Renal pelvis (tissue), 4 donors: ENCODE data around the gene CIAO3. TPM values are rescaled to one million over a fixed set of nuclear protein-coding genes. Genes with fewer than 3 reads are reported as not detected.
"Not testable (repeated sequence)": the region's sequence is repeated elsewhere in the genome, so short reads cannot be mapped to it uniquely, and the experiment has no call there.

Experiments
- DNase-seq: peaks from one replicate; pipeline ENCODE4 v3.0.0-alpha.2; 2013
- polyA plus RNA-seq, 3 donors: library from polyadenylated mRNA; unstranded; fragments of 120-200 nt; gene quantifications; one replicate each; pipeline ENCODE4 v1.2.1, GENCODE V29; 2013; ENCODE audit not compliant: insufficient read length in 3 of 3

CIAO3 gene
- polyA plus RNA-seq, 3 donors = 27.1 to 34.9 (median 27.3) TPM

DNA sequence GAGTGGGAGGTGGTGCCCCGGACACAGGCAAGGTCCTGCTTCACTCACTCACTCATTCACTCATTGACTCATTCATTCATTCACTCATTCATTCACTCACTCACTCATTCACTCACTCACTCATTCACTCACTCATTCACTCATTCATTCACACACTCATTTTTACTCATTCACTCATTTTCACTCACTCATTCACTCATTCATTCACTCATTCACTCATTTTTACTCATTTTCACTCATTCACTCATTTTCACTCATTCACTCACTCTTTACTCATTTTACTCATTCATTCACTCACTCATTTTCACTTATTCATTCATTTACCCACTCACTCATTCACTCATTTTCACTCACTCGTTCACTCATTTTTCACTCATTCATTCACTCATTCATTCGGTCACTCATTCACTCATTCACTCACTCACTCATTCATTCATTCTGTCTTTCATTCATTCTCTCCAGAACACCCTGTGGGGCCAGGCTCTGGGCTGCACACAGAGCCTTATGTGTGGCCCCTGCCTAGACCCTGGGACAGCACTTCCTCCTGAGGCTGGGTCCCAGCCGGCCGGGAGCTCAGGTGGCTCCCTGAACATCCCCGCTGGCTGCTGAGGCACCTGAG lies 38.2 kb upstream of the CIAO3 start:
- no peak for DNase-seq

DNA sequence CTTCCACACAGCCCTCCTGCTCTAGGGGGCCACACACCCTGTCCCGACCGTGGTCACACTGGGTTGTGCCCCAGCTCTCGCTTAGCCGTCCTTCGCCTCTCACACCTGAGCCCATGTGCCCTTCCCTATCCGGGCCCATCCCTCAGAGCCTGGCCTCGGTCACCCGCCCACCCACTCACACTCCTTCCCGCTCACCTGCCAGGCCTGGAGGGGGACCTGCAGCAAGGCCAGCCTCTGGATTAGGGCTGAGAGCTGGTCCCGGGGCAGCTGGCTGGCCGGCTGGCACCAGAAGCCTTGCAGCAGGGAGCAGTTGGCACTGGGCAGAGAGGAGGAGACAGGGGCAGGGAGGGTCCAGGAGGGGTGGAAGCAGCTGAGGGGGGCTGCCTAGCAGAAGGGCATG lies 37.6 kb upstream of the CIAO3 start:
- DNase-seq = no peak

DNA sequence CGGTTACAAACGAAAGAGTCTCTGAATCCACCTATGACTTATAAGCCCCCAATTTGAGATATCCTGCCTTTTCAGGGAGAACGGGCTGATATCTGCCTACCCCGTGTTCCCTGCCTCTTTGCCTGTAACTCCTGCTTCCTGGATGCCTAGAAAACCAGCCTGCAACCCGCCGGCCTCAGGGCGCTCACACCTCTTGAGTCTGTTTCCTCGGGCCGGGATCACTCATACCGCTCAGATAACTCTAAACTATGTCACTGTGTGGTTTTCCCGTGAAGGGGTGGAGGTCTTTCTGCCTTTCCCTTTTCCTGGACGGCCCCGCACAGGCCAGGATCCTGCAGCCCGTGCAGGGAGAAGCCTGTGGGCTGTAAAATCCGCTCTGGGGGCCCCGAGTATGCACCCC lies 37.0 kb upstream of the CIAO3 start:
- no peak for DNase-seq

DNA sequence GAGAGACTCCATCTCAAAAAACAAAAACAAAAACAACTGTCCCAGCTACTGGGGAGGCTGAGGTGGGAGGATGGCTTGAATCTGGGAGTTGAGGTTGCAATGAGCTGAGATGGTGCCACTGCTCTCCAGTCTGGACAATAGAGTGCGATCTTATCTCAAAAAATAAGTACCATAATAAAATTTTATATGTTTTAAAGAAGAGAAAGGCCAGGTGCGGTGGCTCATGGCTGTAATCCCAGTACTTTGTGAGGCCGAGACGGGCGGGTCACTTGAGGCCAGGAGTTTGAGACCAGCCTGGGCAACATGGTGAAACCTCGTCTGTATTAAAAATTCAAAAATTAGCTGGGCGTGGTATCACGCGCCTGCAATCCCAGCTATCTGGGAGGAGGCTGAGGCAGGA lies 36.0 kb upstream of the CIAO3 start:
- DNase-seq = no peak

DNA sequence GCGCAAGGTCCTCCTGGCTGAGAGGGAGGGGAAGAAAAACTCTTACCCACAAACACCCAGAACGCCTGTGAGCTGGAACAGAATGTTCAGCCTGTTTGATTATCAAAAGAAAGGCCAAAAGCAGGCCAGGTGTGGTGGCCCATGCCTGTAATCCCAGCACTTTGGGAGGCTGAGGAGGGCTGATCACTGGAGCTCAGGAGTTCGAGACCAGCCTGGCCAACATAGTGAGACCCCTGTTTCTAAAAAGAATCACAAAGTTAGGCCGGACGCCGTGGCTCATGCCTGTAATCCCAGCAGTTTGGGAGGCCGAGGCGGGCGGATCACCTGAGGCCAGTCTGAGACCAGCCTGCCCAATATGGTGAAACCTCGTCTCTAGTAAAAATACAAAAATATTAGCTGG lies 35.5 kb upstream of the CIAO3 start:
- DNase-seq = not testable (repeated sequence)

DNA sequence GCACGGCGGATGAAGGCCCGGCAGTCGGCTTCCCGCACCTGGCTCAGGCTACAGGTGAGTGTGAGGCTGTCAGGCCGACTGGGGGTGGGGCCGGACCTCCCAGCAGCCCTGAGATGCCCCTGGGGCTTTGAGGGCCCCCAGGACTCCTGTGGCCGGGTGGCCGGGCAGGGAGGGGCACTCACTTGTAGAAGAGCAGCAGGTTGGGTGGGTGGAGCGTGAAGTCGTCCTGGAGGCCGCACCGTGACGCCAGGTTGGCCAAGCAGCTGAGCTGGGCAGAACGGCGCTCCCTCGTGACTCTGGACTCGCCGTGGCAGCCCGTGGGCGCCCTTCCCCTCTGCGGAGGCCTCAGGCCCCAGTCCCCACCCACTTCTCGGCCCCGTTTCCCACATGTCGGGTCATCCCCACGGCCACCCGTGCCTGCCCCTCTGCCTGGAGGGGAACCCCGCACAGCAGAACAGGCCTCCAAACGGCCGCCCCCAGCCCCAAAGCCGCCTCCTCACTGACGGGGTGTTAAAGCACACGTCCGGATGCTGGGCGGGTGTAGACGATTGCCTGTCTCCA lies 34.5 kb upstream of the CIAO3 start:
- DNase-seq = no peak

DNA sequence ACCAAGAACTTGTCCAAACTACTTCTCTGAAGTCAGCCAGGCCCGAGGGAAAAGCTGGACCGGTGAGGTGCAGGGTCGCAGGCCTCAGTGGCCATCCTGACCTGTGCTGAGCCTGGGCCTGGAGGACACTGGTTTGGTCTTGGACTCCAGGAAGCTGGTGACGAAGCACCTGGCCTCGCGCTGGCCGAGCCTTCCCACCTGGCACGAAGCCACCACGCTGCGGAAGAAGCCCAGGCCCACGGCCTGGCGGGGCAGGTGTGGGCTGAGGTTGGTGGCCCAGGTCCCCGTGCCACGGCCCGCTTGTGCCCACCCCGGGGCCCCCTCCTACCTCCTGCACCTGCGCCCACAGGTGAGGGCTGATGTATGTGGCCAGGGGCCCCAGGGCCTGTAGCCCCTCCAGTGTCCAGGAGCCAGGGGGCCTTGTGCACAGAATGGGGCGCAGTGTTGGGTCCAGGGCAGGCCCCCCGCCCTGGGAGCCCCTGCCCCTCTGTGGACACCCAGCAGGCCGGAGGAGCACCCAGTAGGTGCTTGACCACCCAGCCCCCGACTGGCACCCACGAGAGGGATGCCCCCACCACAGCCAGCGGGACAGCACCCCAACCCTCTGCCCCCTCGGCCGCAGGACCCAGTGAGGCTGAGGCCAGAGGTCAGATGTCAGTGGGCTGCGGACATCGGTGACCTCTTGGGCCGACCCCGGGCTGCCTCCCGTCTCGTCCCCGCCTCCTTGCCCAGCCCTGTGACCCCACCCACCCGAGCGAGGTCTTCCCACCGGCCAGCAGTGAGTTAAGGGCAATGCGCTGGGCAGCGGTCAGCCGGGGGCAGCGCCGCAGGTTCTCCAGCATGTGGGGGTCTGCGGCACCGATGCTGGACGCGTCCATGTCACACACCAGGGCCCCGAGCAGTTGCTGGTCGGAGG lies 33.5 kb upstream of the CIAO3 start:
- no peak for DNase-seq

DNA sequence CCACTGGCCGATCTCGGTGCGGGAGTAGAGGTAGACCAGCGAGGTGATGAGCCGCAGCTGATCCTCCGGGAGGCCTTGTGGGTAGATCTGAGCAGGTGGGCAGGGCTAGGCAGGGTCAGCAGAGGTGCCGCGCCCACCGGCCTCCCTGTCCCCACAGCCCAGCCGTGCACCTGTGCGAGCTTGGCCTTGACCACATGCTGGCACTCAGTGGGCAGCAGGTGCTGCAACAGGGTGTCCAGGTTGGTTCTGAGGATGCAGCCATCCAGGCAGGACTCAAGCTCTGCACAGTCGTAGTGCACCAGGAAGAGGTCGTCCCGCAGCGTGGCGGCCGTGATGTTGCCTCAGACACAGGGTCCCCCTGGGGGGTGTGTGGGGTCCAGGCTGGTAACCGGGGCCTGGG lies 32.2 kb upstream of the CIAO3 start:
- no peak for DNase-seq

DNA sequence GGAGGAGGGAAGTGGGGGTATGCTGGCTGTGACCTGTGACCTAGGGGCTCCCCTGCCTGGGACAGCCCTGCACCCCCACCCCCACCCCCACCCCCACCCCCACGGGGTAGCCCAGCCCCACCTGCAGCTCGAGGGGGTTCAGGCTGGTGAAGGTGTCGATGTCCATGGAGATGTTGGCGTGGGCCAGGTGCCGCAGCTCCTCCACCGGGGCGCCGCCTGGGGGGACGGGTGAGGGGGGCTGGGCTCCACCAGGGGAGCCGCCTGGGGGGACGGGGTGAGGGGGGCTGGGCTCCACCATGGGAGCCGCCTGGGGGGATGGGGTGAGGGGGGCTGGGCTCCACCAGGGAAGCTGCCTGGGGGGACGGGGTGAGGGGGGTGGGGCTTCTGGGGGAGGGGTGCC lies 29.6 kb upstream of the CIAO3 start:
- no peak for DNase-seq

DNA sequence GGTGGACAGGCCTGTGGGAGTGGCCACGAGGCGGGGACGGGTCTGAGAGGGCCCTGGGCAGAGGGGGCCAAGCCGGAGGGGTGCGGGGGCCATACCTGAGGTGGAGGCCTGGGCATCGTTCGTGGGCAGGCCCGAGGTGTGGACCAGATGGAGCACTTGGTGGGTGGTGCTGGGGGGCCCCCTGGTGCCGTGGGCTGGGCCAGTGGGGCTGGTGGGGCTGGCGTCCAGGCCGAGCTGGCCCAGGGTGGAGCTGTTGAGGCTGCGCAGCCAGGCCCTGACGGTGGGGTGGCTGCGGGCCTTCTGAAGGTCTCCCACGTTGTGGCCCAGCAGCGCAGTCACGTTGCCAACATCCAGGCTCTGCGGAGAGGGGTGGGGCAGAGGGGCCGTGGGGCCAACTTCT lies 29.1 kb upstream of the CIAO3 start:
- no peak for DNase-seq

DNA sequence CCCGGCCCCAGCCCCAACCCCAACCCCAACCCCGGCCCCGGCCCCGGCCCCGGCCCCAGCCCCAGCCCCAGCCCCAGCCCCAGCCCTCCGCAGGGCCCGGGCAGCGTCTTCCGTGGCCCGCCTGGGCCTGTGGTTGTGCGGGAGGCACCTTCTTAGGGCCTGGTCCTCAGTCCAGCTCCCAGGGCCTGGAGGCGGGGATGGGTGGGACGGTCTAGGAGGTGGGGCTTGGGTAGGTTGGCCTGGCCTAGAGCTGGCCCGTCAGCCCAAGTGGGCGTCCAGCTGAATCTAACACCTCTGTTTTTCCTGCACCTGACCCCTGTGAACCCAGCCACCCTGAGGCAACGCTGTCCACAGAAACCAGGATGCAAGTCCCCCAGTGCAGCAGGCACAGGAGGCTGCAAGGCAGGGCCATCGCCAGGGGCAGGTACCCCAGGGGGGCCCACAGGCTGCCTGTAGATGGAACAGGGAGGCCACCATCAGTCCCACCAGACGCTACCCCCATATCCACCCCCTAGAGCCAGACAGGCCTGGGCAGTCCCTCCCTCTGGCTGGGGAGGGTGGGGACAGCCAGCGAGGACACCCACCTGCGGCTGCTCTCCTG lies 28.5 kb upstream of the CIAO3 start:
- DNase-seq = no peak

DNA sequence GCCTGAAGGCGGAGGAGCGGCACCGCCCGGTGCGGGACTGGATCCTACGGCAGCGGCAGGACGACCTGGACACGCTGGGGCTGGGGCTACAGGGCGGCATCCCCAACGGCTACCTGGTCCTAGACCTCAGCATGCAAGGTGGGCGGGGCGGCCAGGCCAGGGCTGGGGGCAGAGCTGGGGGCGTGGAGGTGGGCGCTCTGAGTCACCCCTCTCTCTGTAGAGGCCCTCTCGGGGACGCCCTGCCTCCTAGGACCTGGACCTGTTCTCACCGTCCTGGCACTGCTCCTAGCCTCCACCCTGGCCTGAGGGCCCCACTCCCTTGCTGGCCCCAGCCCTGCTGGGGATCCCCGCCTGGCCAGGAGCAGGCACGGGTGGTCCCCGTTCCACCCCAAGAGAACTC lies 27.6 kb upstream of the CIAO3 start:
- DNase-seq = no peak

DNA sequence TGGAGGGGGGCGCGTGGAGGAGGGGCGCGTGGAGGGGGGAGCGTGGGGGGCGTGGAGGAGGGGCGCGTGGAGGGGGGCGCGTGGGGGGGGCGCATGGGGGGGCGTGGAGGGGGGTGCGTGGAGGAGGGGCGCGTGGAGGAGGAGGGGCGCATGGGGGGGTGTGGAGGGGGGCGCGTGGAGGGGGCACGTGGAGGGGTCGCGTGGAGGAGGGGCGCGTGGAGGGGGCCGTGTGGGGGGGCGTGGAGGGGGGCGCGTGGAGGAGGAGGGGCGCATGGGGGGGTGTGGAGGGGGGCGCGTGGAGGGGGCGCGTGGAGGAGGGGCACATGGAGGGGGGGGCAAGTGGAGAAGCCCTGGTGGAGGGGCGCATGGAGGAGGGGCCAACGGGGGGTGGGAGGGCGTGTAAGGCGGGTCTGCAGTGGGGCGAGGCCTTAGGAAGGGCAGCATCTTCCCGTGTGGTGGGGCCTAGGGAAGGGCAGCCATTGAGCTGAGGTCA lies 27.0 kb upstream of the CIAO3 start:
- no peak for DNase-seq

DNA sequence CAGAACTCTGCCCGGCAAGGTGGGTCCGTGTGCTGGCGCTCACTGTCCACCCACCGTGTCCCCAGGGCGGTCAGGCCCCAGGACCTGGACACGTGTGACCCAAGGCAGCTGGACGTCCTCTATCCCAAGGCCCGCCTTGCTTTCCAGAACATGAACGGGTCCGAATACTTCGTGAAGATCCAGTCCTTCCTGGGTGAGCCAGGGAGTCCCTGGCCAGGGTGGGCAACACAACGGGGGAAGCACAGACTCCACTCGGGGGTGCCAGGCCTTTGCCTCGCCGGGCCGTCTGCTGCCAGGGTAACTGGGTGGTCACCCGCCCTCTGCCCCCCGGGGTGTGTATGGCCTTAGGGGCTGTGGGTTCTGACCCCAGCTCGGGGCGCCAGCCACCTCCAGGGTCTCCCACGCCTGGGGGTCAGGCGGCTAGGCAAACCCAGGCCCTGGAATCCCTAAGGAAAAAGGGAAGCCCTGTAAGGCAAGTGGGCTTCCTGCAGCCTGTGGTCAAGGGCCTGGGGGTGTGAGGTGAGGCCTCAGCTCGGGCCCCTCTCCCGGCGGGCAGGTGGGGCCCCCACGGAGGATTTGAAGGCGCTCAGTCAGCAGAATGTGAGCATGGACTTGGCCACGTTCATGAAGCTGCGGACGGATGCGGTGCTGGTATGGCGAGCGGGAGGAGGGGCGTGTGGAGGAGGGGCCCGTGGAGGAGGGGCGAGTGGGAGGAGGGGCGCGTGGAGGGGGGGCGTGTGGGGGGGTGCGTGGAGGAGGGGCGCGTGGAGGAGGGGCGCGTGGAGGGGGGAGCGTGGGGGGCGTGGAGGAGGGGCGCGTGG lies 26.2 kb upstream of the CIAO3 start:
- no peak for DNase-seq

DNA sequence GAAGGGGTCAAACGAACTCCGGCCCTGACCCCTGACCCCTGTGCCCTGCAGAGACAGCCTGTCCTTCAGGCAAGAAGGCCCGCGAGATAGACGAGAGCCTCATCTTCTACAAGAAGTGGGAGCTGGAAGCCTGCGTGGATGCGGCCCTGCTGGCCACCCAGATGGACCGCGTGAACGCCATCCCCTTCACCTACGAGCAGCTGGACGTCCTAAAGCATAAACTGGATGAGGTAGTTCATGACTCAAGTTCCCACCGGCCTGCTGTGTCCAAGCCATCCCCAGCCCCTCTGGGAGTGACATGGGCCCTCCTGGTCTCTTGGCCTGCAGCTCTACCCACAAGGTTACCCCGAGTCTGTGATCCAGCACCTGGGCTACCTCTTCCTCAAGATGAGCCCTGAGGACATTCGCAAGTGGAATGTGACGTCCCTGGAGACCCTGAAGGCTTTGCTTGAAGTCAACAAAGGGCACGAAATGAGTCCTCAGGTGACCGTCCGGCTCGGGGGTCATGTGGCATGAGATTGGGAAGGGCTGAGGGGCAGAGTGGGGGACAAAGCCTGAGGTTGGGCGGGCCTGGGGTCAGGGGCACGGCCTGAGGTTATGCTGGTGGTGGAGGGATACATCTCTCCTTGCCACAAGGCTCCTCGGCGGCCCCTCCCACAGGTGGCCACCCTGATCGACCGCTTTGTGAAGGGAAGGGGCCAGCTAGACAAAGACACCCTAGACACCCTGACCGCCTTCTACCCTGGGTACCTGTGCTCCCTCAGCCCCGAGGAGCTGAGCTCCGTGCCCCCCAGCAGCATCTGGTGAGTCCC lies 25.4 kb upstream of the CIAO3 start:
- DNase-seq = no peak

DNA sequence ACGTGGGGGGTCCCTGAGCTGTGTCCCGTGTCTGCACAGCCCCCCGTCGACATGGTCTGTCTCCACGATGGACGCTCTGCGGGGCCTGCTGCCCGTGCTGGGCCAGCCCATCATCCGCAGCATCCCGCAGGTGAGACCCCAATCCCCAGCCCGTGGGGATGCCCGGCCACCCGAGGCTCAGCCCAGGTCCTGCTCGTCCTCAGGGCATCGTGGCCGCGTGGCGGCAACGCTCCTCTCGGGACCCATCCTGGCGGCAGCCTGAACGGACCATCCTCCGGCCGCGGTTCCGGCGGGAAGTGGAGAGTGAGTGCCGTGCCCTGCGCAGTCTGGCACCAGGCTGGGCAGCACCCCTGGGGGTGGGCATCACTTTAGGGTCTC lies 24.7 kb upstream of the CIAO3 start:
- DNase-seq = no peak

DNA sequence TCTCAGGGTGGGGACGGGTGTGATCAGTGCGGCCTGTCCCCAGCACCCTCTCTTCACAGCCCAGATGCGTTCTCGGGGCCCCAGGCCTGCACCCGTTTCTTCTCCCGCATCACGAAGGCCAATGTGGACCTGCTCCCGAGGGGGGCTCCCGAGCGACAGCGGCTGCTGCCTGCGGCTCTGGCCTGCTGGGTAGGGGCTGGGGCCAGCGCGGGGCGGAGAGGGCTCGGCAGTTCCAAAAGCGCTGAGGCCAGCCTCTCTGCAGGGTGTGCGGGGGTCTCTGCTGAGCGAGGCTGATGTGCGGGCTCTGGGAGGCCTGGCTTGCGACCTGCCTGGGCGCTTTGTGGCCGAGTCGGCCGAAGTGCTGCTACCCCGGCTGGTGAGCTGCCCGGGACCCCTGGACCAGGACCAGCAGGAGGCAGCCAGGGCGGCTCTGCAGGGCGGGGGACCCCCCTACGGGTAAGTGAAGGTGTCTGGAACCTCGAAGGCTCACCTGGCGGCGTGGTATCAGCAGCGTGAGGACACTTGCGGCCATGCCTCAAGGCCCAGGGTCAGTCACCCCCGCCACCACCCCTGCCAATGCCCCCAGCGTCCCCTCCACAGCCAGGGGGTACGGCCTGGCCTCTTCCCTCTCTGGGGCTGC lies 24.2 kb upstream of the CIAO3 start:
- DNase-seq = no peak

DNA sequence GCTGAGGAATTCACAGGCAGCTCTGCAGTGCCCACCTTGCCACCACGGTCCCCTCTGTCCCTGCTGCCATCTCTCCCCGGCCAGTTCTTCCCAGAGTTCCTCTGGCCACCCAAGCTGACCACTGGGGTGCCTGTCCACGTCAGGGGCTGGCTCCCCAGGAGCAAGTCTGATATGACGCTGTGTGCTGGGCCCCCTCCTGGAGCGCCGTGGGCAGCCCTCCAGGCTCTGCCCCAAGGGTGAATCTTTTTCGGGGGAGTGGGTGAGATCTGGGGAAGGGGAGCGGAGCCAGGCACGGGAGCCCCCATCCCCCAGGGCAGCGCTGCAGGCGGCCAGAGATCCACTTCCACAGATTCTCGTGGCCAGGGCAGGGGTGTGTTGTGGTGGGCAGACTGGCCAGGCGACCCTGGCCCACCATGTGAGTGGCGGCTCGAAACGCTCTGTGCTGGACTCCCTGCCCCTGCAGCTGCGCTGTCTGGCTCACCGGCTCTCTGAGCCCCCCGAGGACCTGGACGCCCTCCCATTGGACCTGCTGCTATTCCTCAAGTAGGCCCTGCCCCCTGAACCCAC lies 23.5 kb upstream of the CIAO3 start:
- no peak for DNase-seq

DNA sequence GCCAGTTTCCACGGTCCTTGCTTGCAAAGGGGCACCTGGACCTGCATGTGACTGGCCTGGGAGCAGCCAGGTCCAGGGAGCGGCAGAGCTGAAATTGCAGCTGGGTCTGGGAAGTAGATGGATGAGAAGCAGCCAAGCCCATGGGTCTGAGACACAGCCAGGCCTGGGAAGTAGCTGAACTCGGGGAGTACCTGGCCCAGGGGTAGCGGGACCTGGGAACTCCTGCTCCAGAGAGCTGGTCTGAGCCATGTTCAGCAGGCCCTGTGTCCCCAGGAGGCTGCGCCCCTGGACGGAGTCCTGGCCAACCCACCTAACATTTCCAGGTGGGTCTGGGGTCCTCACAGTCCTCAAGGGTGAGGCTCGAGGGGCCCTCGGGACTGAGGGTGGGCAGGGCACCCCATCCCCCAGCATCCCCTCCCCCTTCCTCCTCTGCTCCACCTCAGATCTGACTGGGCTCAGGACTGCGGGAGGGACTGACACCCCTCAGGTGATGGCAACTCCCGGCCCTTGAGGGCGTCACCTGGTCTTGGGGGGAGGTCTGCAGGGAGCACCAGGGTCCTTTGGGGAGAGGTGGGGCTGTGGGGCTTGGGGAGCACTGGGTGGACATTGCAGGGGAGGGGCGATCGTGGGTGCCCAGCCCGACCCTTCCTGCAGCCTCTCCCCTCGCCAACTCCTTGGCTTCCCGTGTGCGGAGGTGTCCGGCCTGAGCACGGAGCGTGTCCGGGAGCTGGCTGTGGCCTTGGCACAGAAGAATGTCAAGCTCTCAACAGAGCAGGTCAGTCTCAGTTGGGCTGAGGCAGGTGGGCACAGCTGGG lies 22.8 kb upstream of the CIAO3 start:
- DNase-seq = no peak
